Astrocyte (in vitro differentiated cells and primary cell): ENCODE results near the gene AHNAK2. TPM values are rescaled to one million over a fixed set of nuclear protein-coding genes. Genes with fewer than 3 reads are reported as not detected.

Experiments
- DNase-seq: peaks from one replicate; pipeline ENCODE4 v3.0.0-alpha.2; 2010; ENCODE audit warnings: low read depth
- FAIRE-seq: peaks from 2 replicates; lab custom pipeline; 2011; peaks lifted over from hg19 to GRCh38; lab: Jason Lieb, UNC
- H2AFZ ChIP-seq: 2 replicates; pipeline ENCODE4 v1.6.0; 2012; ENCODE audit warnings: low read depth, low read length, inconsistent platforms
- H3K27ac ChIP-seq: 2 replicates; pipeline ENCODE4 v1.5.1; 2011; ENCODE audit warnings: low read depth, low read length, inconsistent platforms
- H3K27me3 ChIP-seq: 2 replicates; pipeline ENCODE4 v1.6.0; 2011; ENCODE audit warnings: low read length, inconsistent platforms; ENCODE audit not compliant: insufficient read depth
- H3K36me3 ChIP-seq: 2 replicates; pipeline ENCODE4 v1.5.1; 2011; ENCODE audit warnings: low read length, inconsistent platforms; ENCODE audit not compliant: insufficient read depth
- H3K4me1 ChIP-seq: 2 replicates; pipeline ENCODE4 v1.5.1; 2011; ENCODE audit warnings: low read length, inconsistent platforms; ENCODE audit not compliant: insufficient read depth
- H3K4me2 ChIP-seq: 2 replicates; pipeline ENCODE4 v1.6.0; 2012; ENCODE audit warnings: low read length, inconsistent platforms
- H3K4me3 ChIP-seq: 2 replicates; pipeline ENCODE4 v1.5.1; 2011; ENCODE audit warnings: low read depth, mild to moderate bottlenecking, low read length, inconsistent platforms; ENCODE audit not compliant: insufficient read depth
- H3K79me2 ChIP-seq: 2 replicates; pipeline ENCODE4 v1.6.0; 2012; ENCODE audit warnings: mild to moderate bottlenecking, low read length, inconsistent platforms; ENCODE audit not compliant: insufficient read depth
- H3K9ac ChIP-seq: 2 replicates; pipeline ENCODE4 v1.6.0; 2012; ENCODE audit warnings: mild to moderate bottlenecking, low read length, inconsistent platforms
- H3K9me3 ChIP-seq: 2 replicates; pipeline ENCODE4 v1.5.1; 2012; ENCODE audit warnings: low read depth, mild to moderate bottlenecking, low read length, inconsistent platforms; ENCODE audit not compliant: insufficient read depth
- H4K20me1 ChIP-seq: 2 replicates; pipeline ENCODE4 v1.6.0; 2012; ENCODE audit warnings: low read length, inconsistent platforms; ENCODE audit not compliant: insufficient read depth
- H3K27ac Mint-ChIP-seq: one replicate; pipeline ENCODE4 v1.8.0; 2021; ENCODE audit warnings: mild to moderate bottlenecking, mixed read lengths; ENCODE audit not compliant: unreplicated experiment
- H3K27me3 Mint-ChIP-seq: one replicate; pipeline ENCODE4 v1.8.0; 2021; ENCODE audit warnings: low read depth, mixed read lengths; ENCODE audit not compliant: unreplicated experiment
- H3K36me3 Mint-ChIP-seq: one replicate; pipeline ENCODE4 v1.8.0; 2021; ENCODE audit warnings: low read depth, mixed read lengths; ENCODE audit not compliant: unreplicated experiment
- H3K4me1 Mint-ChIP-seq: one replicate; pipeline ENCODE4 v1.8.0; 2021; ENCODE audit warnings: low read depth, mixed read lengths; ENCODE audit not compliant: unreplicated experiment
- H3K4me3 Mint-ChIP-seq: one replicate; pipeline ENCODE4 v1.8.0; 2021; ENCODE audit warnings: mild to moderate bottlenecking, moderate library complexity, mixed read lengths; ENCODE audit not compliant: unreplicated experiment
- H3K9me3 Mint-ChIP-seq: one replicate; pipeline ENCODE4 v1.8.0; 2021; ENCODE audit warnings: mild to moderate bottlenecking, mixed read lengths; ENCODE audit not compliant: unreplicated experiment
- CTCF ChIP-seq: IDR thresholded peaks from 2 replicates; pipeline ENCODE4 v1.5.1; 2011; ENCODE audit warnings: low read depth, mild to moderate bottlenecking, inconsistent platforms, low read length, moderate library complexity; ENCODE audit not compliant: insufficient read depth
- EZH2 ChIP-seq: IDR thresholded peaks from 2 replicates; pipeline ENCODE4 v1.6.1; 2012; ENCODE audit warnings: mild to moderate bottlenecking, low read length, inconsistent platforms; ENCODE audit not compliant: insufficient read depth
- total RNA-seq: library from RNA; stranded (reverse); gene quantifications from 2 replicates; pipeline ENCODE4 v1.2.1, GENCODE V29; 2021

AHNAK2 gene
- total RNA-seq, 1 donor from 2014 or later: 44.7 TPM

- peaks cover 17% of the 10 kb centered on the region for H3K4me1 Mint-ChIP-seq
- no peaks in the 10 kb centered on the region for H3K27me3 Mint-ChIP-seq
- H3K27ac Mint-ChIP-seq: peak overlapping the region; percentile 62
- H3K36me3 Mint-ChIP-seq: no peaks in the 10 kb centered on the region
- DNase-seq (peak; percentile 86), FAIRE-seq (peak; percentile 50)
- no peak overlapping the region for H3K4me3 Mint-ChIP-seq
- H3K9ac ChIP-seq: peak overlapping the region; percentile 55
- peaks cover 9% of the 10 kb centered on the region for H3K79me2 ChIP-seq
- no peak overlapping the region for H3K4me3 ChIP-seq
- no peaks in the 10 kb centered on the region for H3K9me3 Mint-ChIP-seq
- no peaks in the 10 kb centered on the region for H3K27me3 ChIP-seq
- TF ChIP-seq CTCF (no peak), EZH2 (no peak)
- H3K36me3 ChIP-seq: no peaks in the 10 kb centered on the region
- no peaks in the 10 kb centered on the region for H3K9me3 ChIP-seq
- peaks cover 16% of the 10 kb centered on the region for H4K20me1 ChIP-seq
- H3K27ac ChIP-seq: peak overlapping the region; percentile 44
- H2AFZ ChIP-seq: peak overlapping the region; percentile 61
- peaks cover 72% of the 10 kb centered on the region for H3K4me1 ChIP-seq
- H3K4me2 ChIP-seq: peak overlapping the region; percentile 87
Observed at GRCh38 chr14:104970231-104971068, 7.7 kb downstream of the AHNAK2 start.

- no peaks in the 10 kb centered on the region for H3K9me3 ChIP-seq
- FAIRE-seq: no peak
- TF ChIP-seq CTCF: no peak
- no peak for TF ChIP-seq EZH2
- Mint-ChIP-seq H3K27me3 (no peaks in the 10 kb centered on the region), H3K4me1 (peaks cover 17% of the 10 kb centered on the region), H3K27ac (no peak overlapping the region), H3K4me3 (no peak overlapping the region), H3K9me3 (no peaks in the 10 kb centered on the region), H3K36me3 (no peaks in the 10 kb centered on the region)
- H4K20me1 ChIP-seq: peaks cover 18% of the 10 kb centered on the region
- no peaks in the 10 kb centered on the region for H3K27me3 ChIP-seq
- H3K36me3 ChIP-seq: no peaks in the 10 kb centered on the region
- H2AFZ ChIP-seq: no peak overlapping the region
- H3K4me3 ChIP-seq: no peak overlapping the region
- H3K9ac ChIP-seq: peak overlapping the region; percentile 55
- DNase-seq: no peak
- H3K27ac ChIP-seq: peak overlapping the region; percentile 44
- H3K4me1 ChIP-seq: peaks cover 72% of the 10 kb centered on the region
- peak overlapping the region; percentile 87 for H3K4me2 ChIP-seq
- H3K79me2 ChIP-seq: peaks cover 7% of the 10 kb centered on the region
Observed at GRCh38 chr14:104969741-104970230, 8.4 kb downstream of the AHNAK2 start.
